Measurements from ENCODE around the gene SETX. TPM values are rescaled to one million over a fixed set of nuclear protein-coding genes. Genes with fewer than 3 reads are reported as not detected.
A peak's percentile ranks its signal among the peaks of the same experiment; 100 is the strongest.

The SETX gene, protein sequence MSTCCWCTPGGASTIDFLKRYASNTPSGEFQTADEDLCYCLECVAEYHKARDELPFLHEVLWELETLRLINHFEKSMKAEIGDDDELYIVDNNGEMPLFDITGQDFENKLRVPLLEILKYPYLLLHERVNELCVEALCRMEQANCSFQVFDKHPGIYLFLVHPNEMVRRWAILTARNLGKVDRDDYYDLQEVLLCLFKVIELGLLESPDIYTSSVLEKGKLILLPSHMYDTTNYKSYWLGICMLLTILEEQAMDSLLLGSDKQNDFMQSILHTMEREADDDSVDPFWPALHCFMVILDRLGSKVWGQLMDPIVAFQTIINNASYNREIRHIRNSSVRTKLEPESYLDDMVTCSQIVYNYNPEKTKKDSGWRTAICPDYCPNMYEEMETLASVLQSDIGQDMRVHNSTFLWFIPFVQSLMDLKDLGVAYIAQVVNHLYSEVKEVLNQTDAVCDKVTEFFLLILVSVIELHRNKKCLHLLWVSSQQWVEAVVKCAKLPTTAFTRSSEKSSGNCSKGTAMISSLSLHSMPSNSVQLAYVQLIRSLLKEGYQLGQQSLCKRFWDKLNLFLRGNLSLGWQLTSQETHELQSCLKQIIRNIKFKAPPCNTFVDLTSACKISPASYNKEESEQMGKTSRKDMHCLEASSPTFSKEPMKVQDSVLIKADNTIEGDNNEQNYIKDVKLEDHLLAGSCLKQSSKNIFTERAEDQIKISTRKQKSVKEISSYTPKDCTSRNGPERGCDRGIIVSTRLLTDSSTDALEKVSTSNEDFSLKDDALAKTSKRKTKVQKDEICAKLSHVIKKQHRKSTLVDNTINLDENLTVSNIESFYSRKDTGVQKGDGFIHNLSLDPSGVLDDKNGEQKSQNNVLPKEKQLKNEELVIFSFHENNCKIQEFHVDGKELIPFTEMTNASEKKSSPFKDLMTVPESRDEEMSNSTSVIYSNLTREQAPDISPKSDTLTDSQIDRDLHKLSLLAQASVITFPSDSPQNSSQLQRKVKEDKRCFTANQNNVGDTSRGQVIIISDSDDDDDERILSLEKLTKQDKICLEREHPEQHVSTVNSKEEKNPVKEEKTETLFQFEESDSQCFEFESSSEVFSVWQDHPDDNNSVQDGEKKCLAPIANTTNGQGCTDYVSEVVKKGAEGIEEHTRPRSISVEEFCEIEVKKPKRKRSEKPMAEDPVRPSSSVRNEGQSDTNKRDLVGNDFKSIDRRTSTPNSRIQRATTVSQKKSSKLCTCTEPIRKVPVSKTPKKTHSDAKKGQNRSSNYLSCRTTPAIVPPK (N-terminal part only)
- total RNA-seq: 77.6 and 89.8 TPM in 2 replicates

DNA sequence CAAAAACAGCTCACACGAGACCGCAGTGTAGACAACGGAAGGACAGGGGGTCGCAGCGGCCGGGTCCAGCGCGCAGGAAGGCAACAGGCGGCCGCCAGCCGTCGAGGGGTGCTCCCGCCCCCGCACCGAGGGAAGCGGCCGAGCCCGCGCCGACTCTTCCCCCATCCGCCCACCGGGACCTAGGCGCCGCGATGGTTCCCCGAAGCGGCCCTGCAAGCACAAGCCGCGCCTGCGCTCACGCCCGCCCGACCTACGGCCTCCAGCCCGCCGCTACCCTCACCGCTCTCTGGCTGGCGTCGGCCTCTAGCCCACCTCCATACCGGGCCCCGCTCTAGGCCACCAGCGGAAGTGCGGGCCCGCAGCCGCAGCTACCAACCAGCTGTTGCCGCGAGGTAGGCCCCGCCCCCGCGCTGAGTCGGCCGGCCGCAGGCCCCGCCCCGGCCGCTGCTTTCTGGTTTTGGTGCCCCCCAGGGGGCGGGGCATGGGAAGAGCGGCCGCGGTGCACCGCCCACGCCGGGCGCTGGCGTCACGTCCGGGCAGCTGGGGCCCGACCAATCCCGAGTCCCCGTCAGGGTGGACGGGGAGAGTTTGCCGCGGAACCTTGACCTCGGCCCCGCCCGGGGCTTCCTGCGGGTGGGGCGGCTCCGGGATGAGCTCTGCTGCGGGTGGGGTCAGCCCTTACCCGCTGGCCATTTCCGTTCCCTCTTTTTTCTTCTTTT, at the start of gene SETX:
SETX (minus strand) TSS at position 350 of the 719 bp plus-strand sequence. CDS start 5,558 bp downstream, outside the sequence.
- DNase-seq (ENCODE audit: low read depth): peak; percentile 98
- peak within 1 kb of the TSS; percentile 84 for H3K4me3 ChIP-seq (ENCODE audit: low read depth, low read length)
- TF ChIP-seq, protein P1, sequence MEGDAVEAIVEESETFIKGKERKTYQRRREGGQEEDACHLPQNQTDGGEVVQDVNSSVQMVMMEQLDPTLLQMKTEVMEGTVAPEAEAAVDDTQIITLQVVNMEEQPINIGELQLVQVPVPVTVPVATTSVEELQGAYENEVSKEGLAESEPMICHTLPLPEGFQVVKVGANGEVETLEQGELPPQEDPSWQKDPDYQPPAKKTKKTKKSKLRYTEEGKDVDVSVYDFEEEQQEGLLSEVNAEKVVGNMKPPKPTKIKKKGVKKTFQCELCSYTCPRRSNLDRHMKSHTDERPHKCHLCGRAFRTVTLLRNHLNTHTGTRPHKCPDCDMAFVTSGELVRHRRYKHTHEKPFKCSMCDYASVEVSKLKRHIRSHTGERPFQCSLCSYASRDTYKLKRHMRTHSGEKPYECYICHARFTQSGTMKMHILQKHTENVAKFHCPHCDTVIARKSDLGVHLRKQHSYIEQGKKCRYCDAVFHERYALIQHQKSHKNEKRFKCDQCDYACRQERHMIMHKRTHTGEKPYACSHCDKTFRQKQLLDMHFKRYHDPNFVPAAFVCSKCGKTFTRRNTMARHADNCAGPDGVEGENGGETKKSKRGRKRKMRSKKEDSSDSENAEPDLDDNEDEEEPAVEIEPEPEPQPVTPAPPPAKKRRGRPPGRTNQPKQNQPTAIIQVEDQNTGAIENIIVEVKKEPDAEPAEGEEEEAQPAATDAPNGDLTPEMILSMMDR (IDR thresholded peaks at IDR 0.05; ENCODE audit: insufficient read depth, low read depth, low read length): no peak

DNA sequence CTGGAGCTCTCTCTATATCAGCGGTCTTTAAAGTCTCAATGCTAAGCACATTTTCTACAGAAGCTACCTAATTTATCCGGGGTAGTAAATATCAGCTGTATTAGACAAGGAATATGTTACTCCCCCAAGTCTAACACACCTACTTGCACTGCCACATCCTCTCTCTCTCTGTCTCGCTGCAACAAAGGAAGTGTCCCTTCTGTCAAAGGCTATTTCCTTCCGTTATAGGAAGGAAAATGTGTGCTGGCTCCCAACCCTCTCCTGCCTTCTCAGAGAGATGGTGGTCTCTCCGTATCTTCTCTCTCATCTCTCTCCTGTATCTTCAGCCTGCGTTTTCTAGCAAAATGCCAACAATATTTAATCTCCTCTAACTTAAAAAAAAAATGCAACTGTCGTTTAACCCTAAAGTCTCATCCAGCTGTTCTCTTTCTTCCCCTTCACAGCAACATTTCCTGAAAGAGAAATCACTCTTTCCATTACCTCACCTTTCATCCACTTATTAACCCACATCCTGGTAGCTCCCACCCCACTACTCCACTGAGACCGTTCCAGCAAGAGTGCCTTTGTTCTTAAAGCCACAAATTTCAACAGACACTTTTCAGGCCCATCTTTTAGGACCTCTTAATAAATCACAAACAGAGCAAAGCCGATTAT, 49.6 kb upstream of the SETX start:
- TF ChIP-seq, protein P1 (IDR thresholded peaks at IDR 0.05; ENCODE audit: insufficient read depth, low read depth, low read length): no peak
- H3K4me3 ChIP-seq (ENCODE audit: low read depth, low read length): no peak overlapping the region
- DNase-seq (ENCODE audit: low read depth): no peak

DNA sequence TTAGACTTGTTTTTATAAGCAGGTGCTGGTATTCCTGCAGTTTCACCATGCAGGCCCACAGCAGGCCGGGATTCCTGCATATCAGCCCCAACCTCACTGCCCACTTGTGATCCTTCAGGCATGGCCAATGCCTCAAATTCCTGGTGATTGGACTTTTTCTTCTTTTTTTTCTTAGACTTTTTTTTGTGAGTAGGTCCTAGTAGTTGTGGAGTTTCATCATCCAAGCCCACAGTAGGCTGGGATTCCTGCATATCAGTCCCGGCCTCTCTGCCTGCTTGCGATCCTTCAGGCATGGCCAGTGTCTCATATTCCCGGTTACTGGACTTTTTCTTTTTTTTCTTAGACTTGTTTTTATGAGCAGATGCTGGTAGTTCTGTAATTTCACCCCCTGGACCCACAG, 47.0 kb upstream of the SETX start:
- no peak for DNase-seq (ENCODE audit: low read depth)
- TF ChIP-seq, protein P1 (IDR thresholded peaks at IDR 0.05; ENCODE audit: insufficient read depth, low read depth, low read length): no peak
- no peak overlapping the region for H3K4me3 ChIP-seq (ENCODE audit: low read depth, low read length)

DNA sequence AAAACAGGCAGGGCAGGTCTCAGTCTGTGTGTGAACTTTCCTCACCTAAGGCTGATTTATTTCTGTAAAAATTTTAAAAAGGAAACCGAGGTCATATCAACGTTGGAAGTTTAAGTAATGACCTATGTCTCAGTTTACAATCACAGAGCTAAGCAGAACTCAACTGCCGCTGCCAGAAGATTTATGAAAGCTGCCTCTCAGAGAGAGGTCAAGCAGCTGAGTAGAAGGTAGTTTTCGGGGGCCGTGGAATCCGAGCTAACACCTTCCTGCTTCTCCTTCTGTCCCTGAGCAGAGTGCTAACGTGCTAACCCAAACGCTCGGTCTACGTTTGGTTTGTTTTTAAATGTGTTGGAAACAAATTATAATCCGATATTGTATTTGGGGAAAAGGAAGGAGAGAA, 40.8 kb upstream of the SETX start:
- H3K4me3 ChIP-seq (ENCODE audit: low read depth, low read length): no peak overlapping the region
- no peak for DNase-seq (ENCODE audit: low read depth)
- TF ChIP-seq, protein P1 (IDR thresholded peaks at IDR 0.05; ENCODE audit: insufficient read depth, low read depth, low read length): no peak

DNA sequence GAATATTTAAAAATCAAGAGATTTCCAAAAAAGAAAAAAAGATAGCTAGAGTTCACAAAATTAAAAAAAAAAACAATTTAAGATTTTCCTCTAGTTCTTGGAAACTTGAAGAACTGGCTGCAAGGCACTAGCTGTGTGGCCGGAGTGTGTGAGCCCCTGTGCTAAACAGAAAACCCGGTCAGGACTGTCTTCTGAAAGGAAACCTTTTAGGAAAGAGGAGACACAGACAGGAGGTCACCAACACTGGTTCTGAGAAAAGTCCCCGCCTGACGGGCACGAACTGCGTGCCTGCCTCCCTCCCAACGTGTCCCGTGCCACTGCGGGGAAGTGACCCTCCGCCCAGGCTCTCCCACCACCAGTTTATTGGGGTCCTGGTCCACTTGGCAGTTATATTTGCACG, 36.7 kb upstream of the SETX start:
- no peak overlapping the region for H3K4me3 ChIP-seq (ENCODE audit: low read depth, low read length)
- DNase-seq (ENCODE audit: low read depth): no peak
- TF ChIP-seq, protein P1 (IDR thresholded peaks at IDR 0.05; ENCODE audit: insufficient read depth, low read depth, low read length): no peak

Measured in fibroblast of villous mesenchyme (primary cell).